Coronary artery (tissue), 2 donors: ENCODE measurements around the gene TSKU.
A peak's percentile ranks its signal among the peaks of the same experiment; 100 is the strongest.

Experiments used
- DNase-seq: peaks from one replicate; pipeline ENCODE4 v3.0.0-alpha.2; 2017; ENCODE audit warnings: low spot score
- H3K27ac ChIP-seq, 2 donors: fragments of 200-600 bp; sonication (generic); one replicate each; pipeline ENCODE4 v1.5.1; 2016 to 2019
- H3K4me3 ChIP-seq: fragments of 200-600 bp; sonication (generic); 2 replicates; pipeline ENCODE4 v1.5.1; 2016; ENCODE audit warnings: mild to moderate bottlenecking, moderate library complexity
- CTCF ChIP-seq: fragments of 200-600 bp; sonication (generic); IDR thresholded peaks from one replicate; pipeline ENCODE4 v1.5.1; 2019; ENCODE audit warnings: antibody characterized with exemption

The TSKU gene

GRCh38 chr11:76770642-76771445, 12.3 kb upstream of the TSKU start:
- DNase-seq = no peak
- no peak for TF ChIP-seq CTCF
- peak overlapping the region; percentile 76 to 86 for H3K27ac ChIP-seq
- H3K4me3 ChIP-seq = peak overlapping the region; percentile 9

- no peak for DNase-seq
- Histone ChIP-seq H3K4me3 (no peak overlapping the region), H3K27ac (peak overlapping the region; percentile 76 to 86)
- no peak for TF ChIP-seq CTCF
Measured at GRCh38 chr11:76771446-76772099, 11.6 kb upstream of the TSKU start.

- Histone ChIP-seq H3K4me3 (no peak overlapping the region), H3K27ac (peak overlapping the region; percentile 76 to 86)
- DNase-seq = no peak
- TF ChIP-seq CTCF = no peak
Measured at GRCh38 chr11:76772100-76772782, 10.9 kb upstream of the TSKU start.

- DNase-seq = no peak
- Histone ChIP-seq H3K27ac (peak overlapping the region; percentile 76 to 86), H3K4me3 (no peak overlapping the region)
- TF ChIP-seq CTCF = no peak
Measured at GRCh38 chr11:76772783-76773106, 10.4 kb upstream of the TSKU start.

GRCh38 chr11:76773921-76774361, 9.2 kb upstream of the TSKU start:
- peak overlapping the region; percentile 76 to 86 for H3K27ac ChIP-seq

GRCh38 chr11:76776472-76776871, 6.7 kb upstream of the TSKU start:
- DNase-seq = no peak
- H3K4me3 ChIP-seq = no peak overlapping the region
- TF ChIP-seq CTCF = no peak
- no peak overlapping the region for H3K27ac ChIP-seq

More at GRCh38 chr11:76773921-76774361, 9.2 kb upstream of the TSKU start:
- TF ChIP-seq CTCF = no peak
- no peak for DNase-seq
- H3K4me3 ChIP-seq = no peak overlapping the region
